Suprapubic skin (tissue), 4 donors: ENCODE data around the gene ZNF81. TPM values are rescaled to one million over a fixed set of nuclear protein-coding genes. Genes with fewer than 3 reads are reported as not detected.
"Not testable (repeated sequence)": the region's sequence is repeated elsewhere in the genome, so short reads cannot be mapped to it uniquely, and the experiment has no call there.

ENCODE experiments used
- DNase-seq, 2 donors: peaks; one replicate each; pipeline ENCODE4 v3.0.0-alpha.2; 2019; ENCODE audit warnings: low spot score in 2 of 2
- H3K27ac ChIP-seq: fragments of 200-600 bp; sonication (generic); one replicate; pipeline ENCODE4 v1.5.1; 2019
- H3K27me3 ChIP-seq: fragments of 200-600 bp; sonication (generic); one replicate; pipeline ENCODE4 v1.5.1; 2019
- H3K36me3 ChIP-seq: fragments of 200-600 bp; sonication (generic); one replicate; pipeline ENCODE4 v1.5.1; 2019
- H3K4me1 ChIP-seq: fragments of 200-600 bp; sonication (generic); one replicate; pipeline ENCODE4 v1.5.1; 2019
- H3K4me3 ChIP-seq: fragments of 200-600 bp; sonication (generic); one replicate; pipeline ENCODE4 v1.5.1; 2019; ENCODE audit warnings: mild to moderate bottlenecking
- H3K9me3 ChIP-seq: fragments of 200-600 bp; sonication (generic); one replicate; pipeline ENCODE4 v1.5.1; 2019
- EP300 ChIP-seq: sonication (generic); formaldehyde crosslinking; IDR thresholded peaks from one replicate; pipeline ENCODE4 v1.6.1; 2017; ENCODE audit warnings: antibody characterized with exemption
- POLR2A ChIP-seq, 2 donors: fragments of 450-650 bp; IDR thresholded peaks; one replicate each; pipeline ENCODE4 v1.6.1; 2017; ENCODE audit warnings: antibody characterized with exemption in 2 of 2, mild to moderate bottlenecking in 2 of 2, moderate library complexity in 2 of 2
- POLR2AphosphoS5 ChIP-seq, 3 donors: sonication (generic); formaldehyde crosslinking; IDR thresholded peaks; one replicate each; pipeline ENCODE4 v1.6.1; 2017; ENCODE audit warnings: antibody characterized with exemption in 3 of 3
- WGBS: methylation state at CpG from one replicate; pipeline ENCODE4 v1.1.5; 2018; 5-methylcytosine and 5-hydroxymethylcytosine counted together
- total RNA-seq, 4 donors: library from RNA; depleted of rRNA; stranded (reverse); fragments of >200 nt; gene quantifications; one replicate each; pipeline ENCODE4 v1.1.0, GENCODE V29; 2016
- TF ChIP-seq, protein P1 (sequence below), 2 donors: fragments of 200-600 bp in 1 of 2; fragments of 450-650 bp in 1 of 2; sonication (generic) in 1 of 2; IDR thresholded peaks; one replicate each; pipeline ENCODE4 v1.5.1; 2016 to 2019; ENCODE audit warnings: antibody characterized with exemption in 2 of 2, mild to moderate bottlenecking in 1 of 2, moderate library complexity in 1 of 2

The ZNF81 gene
- total RNA-seq, 4 donors from 2014 or later = 4.6 to 10.6 (median 6.9) TPM

DNA sequence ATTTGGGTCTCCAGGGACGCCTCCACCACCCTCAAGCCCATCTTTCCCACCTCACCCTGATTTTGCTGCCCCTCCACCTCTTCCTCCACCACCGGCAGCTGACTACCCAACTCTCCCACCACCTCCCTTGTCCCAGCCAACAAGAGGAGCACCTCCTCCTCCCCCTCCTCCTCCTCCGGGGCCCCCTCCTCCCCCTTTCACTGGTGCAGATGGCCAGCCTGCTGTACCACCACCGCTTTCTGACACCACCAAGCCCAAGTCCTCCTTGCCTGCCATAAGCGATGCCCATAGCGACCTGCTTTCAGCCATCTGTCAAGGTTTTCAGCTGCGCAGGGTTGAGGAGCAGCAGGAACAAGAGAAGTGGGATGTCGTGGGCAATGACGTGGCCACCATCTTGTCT lies 32.4 kb upstream of the ZNF81 start:
- H3K36me3 ChIP-seq = no peaks in the 10 kb centered on the region
- H3K4me1 ChIP-seq = no peaks in the 10 kb centered on the region
- H3K9me3 ChIP-seq = no peaks in the 10 kb centered on the region
- TF ChIP-seq, protein P1, sequence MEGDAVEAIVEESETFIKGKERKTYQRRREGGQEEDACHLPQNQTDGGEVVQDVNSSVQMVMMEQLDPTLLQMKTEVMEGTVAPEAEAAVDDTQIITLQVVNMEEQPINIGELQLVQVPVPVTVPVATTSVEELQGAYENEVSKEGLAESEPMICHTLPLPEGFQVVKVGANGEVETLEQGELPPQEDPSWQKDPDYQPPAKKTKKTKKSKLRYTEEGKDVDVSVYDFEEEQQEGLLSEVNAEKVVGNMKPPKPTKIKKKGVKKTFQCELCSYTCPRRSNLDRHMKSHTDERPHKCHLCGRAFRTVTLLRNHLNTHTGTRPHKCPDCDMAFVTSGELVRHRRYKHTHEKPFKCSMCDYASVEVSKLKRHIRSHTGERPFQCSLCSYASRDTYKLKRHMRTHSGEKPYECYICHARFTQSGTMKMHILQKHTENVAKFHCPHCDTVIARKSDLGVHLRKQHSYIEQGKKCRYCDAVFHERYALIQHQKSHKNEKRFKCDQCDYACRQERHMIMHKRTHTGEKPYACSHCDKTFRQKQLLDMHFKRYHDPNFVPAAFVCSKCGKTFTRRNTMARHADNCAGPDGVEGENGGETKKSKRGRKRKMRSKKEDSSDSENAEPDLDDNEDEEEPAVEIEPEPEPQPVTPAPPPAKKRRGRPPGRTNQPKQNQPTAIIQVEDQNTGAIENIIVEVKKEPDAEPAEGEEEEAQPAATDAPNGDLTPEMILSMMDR (IDR thresholded peaks at IDR 0.05) = no peak
- no peak for TF ChIP-seq POLR2A (IDR thresholded peaks at IDR 0.05)
- no peak for TF ChIP-seq POLR2AphosphoS5 (IDR thresholded peaks at IDR 0.05)
- TF ChIP-seq EP300 = no peak
- H3K27me3 ChIP-seq = no peaks in the 10 kb centered on the region
- WGBS = 93% methylated on average over 9 of the region's 9 CpGs
- H3K27ac ChIP-seq = no peak overlapping the region
- DNase-seq = no peak
- H3K4me3 ChIP-seq = no peak overlapping the region

DNA sequence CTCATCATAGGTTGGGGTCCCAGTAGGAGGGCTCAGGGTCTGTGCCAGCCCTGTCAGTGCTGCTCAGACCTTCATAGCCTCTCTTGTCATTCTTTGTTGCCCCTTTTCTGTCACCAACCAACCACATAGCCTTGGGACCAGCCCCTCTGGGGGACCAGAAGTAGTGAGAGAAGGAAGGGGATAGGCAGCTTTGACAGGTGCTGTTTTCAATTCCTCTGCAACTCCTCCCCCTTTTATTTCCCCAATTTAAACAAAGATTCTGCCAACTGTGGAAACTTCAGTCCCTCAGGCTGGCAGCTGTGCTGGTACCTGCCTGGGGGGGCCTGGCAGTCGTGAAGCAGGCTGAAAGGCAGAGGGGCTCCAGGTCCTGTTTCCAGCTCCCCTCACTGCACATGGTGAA lies 30.9 kb upstream of the ZNF81 start:
- not testable (repeated sequence) for DNase-seq, H3K27me3 ChIP-seq, H3K27ac ChIP-seq, H3K36me3 ChIP-seq, H3K9me3 ChIP-seq, H3K4me1 ChIP-seq, H3K4me3 ChIP-seq
- WGBS = 50% methylated on average over 1 of the region's 1 CpG

DNA sequence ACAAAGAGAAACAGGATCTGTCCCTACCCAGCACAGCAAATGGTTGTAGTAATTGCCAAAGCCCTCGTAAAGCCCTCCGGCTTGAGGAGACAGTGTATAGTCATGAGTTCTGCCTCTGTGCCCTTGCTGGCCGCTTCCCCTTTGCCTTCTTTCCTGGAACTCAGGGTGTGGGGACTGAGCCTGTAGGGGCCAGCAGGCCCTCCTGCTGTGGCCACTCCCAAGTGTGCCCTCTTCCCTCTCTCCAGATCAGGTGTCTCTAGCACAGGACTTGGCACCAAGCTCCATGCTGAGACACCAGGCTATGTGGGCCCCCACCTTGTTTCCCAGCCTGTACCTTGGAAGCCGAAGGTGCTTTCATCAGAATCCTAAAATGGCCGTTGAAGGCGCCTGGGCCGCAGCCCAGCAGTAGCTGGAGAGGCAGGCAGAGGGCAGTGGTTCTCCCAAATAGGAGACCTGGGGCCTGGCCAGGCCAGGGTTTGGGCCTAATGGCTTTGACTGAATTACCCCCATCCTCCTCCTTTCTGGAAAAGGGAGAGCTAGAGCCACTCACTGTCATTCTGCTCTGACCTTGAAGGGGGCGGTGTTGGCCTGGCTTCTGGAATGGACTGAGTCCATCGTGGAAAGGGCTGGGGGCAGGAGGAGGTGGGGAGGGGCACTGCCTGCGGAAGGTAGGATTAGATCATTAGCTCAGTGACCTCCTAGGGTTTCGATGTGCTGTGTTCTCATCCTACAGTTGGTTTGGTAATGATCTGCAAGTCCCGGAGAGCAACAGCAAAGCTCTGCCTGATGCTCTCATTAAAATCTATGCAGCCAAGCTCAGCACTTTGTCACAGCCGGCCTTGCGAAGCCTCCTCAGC lies 30.1 kb upstream of the ZNF81 start:
- 73% methylated on average over 11 of the region's 14 CpGs for WGBS
- not testable (repeated sequence) for H3K4me3 ChIP-seq, H3K27me3 ChIP-seq, H3K27ac ChIP-seq, DNase-seq, H3K4me1 ChIP-seq, H3K36me3 ChIP-seq, H3K9me3 ChIP-seq

- not testable (repeated sequence) for DNase-seq, H3K27me3 ChIP-seq, H3K4me3 ChIP-seq, H3K4me1 ChIP-seq, H3K9me3 ChIP-seq, H3K27ac ChIP-seq, H3K36me3 ChIP-seq
- 75% methylated on average over 3 of the region's 3 CpGs for WGBS
Measured at GRCh38 chrX:47807272-47807538, 29.5 kb upstream of the ZNF81 start.

GRCh38 chrX:47807548-47807947 lies 29.2 kb upstream of the ZNF81 start:
- Histone ChIP-seq H3K36me3 (no peaks in the 10 kb centered on the region), H3K27ac (no peak overlapping the region), H3K4me1 (no peaks in the 10 kb centered on the region), H3K9me3 (no peaks in the 10 kb centered on the region), H3K27me3 (no peaks in the 10 kb centered on the region), H3K4me3 (no peak overlapping the region)
- no peak for DNase-seq
- WGBS = 58% methylated on average over 11 of the region's 12 CpGs
- TF ChIP-seq, protein P1 (IDR thresholded peaks at IDR 0.05) = no peak
- TF ChIP-seq POLR2AphosphoS5 (IDR thresholded peaks at IDR 0.05) = no peak
- no peak for TF ChIP-seq EP300
- TF ChIP-seq POLR2A (IDR thresholded peaks at IDR 0.05) = no peak

DNA sequence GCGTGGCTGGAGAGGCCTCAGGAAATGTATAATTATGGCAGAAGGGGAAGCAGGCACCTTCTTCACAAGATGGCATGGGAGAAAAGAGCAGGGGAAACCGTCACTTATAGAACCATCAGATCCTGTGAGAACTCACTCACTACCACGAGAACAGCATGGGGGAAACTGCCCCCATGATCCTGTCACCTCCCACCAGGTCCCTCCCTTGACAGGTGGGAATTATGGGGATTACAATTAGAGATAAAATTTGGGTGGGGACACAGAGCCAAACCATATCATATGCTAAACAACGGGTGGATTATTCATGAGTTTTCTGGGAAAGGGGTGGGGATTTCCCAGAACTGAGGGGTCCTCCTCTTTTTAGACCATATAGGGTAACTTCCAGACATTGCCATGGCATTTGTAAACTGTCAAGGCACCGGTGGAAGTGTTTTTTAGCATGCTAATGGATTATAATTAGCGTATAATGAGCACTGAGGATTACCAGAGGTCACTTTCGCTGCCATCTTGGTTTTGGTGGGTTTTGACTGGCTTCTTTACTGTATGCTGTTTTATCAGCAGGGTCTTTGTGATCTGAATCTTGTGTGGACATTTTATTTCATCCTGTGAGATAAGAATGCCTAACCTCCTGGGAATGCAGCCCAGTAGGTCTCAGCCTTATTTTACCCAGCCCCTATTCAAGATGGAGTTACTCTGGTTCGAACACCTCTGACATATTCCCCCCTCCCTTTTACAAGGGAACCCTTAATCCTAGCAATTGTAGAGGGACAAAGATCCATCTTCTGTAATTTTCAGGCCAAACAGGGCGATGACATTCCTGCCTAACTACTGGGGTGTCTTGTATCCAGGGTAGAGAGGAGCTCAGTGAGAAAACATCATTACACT lies 27.6 kb upstream of the ZNF81 start:
- Histone ChIP-seq H3K27me3 (no peaks in the 10 kb centered on the region), H3K4me3 (no peak overlapping the region), H3K27ac (no peak overlapping the region), H3K4me1 (no peaks in the 10 kb centered on the region), H3K9me3 (no peaks in the 10 kb centered on the region), H3K36me3 (no peaks in the 10 kb centered on the region)
- DNase-seq = no peak
- 59% methylated on average over 9 of the region's 9 CpGs for WGBS
- TF ChIP-seq POLR2A (IDR thresholded peaks at IDR 0.05) (no peak), EP300 (no peak), POLR2AphosphoS5 (IDR thresholded peaks at IDR 0.05) (no peak)
- TF ChIP-seq, protein P1 (IDR thresholded peaks at IDR 0.05) = no peak
